ENCODE data around the gene MCC. TPM values are rescaled to one million over a fixed set of nuclear protein-coding genes. Genes with fewer than 3 reads are reported as not detected.

The MCC gene
- total and polyA plus RNA-seq, 2 experiments from 2014 or later: 3.4 to 8.8 TPM

GRCh38 chr5:113040672-113041260 lies 447.5 kb downstream of the MCC start:
- Histone ChIP-seq H3K9me3 (ENCODE audit: low read depth) (no peaks in the 10 kb centered on the region), H2AFZ (no peak overlapping the region), H3F3A (ENCODE audit: insufficient read depth) (no peaks in the 10 kb centered on the region), H3K27ac (no peak overlapping the region), H3K9me2 (ENCODE audit: insufficient read depth) (no peaks in the 10 kb centered on the region), H3K4me2 (ENCODE audit: unreplicated experiment) (no peak overlapping the region), H3K36me3 (ENCODE audit: low read depth) (no peaks in the 10 kb centered on the region), H3K4me3 (no peak overlapping the region), H3K79me2 (ENCODE audit: insufficient read depth) (no peaks in the 10 kb centered on the region), H3K9ac (no peak overlapping the region), H3K27me3 (replicated peaks; ENCODE audit: insufficient read depth) (no peaks in the 10 kb centered on the region), H3K4me1 (ENCODE audit: insufficient read depth) (peaks cover 13% of the 10 kb centered on the region; the same call in 1 of the 2 replicates), H4K20me1 (ENCODE audit: insufficient read depth) (no peaks in the 10 kb centered on the region)
- 99 to 100% methylated on average over 6 of the region's 6 CpGs for WGBS, 2 experiments (ENCODE audit: low coverage in 1 of 2, low lambda C conversion rate in 2 of 2, missing lambda C conversion rate in 2 of 2)
- in situ Hi-C loops (cut with MboI): no loop called here
- DNase-seq: no peak
- TF ChIP-seq EZH2 (IDR thresholded peaks at IDR 0.05; ENCODE audit: insufficient read depth, poor library complexity, severe bottlenecking): no peak
- TF ChIP-seq EZH2phosphoT487 (IDR thresholded peaks at IDR 0.05; ENCODE audit: insufficient read depth, low read depth): no peak

- no peak for DNase-seq
- Histone ChIP-seq H3K4me1 (ENCODE audit: insufficient read depth) (peaks cover 19% of the 10 kb centered on the region), H3K79me2 (ENCODE audit: insufficient read depth) (no peaks in the 10 kb centered on the region), H3K4me3 (no peak overlapping the region), H3K27me3 (replicated peaks; ENCODE audit: insufficient read depth) (no peaks in the 10 kb centered on the region), H4K20me1 (ENCODE audit: insufficient read depth) (no peaks in the 10 kb centered on the region), H3K27ac (no peak overlapping the region), H3K9me2 (ENCODE audit: insufficient read depth) (no peaks in the 10 kb centered on the region), H3K9me3 (ENCODE audit: low read depth) (no peaks in the 10 kb centered on the region), H3F3A (ENCODE audit: insufficient read depth) (peaks cover 2% of the 10 kb centered on the region), H3K36me3 (ENCODE audit: low read depth) (no peaks in the 10 kb centered on the region), H3K9ac (no peak overlapping the region), H3K4me2 (ENCODE audit: unreplicated experiment) (no peak overlapping the region), H2AFZ (no peak overlapping the region)
- 97 to 99% methylated on average over 4 of the region's 4 CpGs for WGBS, 2 experiments (ENCODE audit: low coverage in 1 of 2, low lambda C conversion rate in 2 of 2, missing lambda C conversion rate in 2 of 2)
- no peak for TF ChIP-seq EZH2 (IDR thresholded peaks at IDR 0.05; ENCODE audit: insufficient read depth, poor library complexity, severe bottlenecking)
- no peak for TF ChIP-seq EZH2phosphoT487 (IDR thresholded peaks at IDR 0.05; ENCODE audit: insufficient read depth, low read depth)
- in situ Hi-C loops (cut with MboI): no loop called here
Measured at GRCh38 chr5:113039934-113040285, 448.3 kb downstream of the MCC start.

- peaks cover 5% of the 10 kb centered on the region for H3F3A ChIP-seq (ENCODE audit: insufficient read depth)
- no peak overlapping the region for H3K27ac ChIP-seq
- H3K9ac ChIP-seq: no peak overlapping the region
- no peak for TF ChIP-seq EZH2phosphoT487 (IDR thresholded peaks at IDR 0.05; ENCODE audit: insufficient read depth, low read depth)
- TF ChIP-seq EZH2 (IDR thresholded peaks at IDR 0.05; ENCODE audit: insufficient read depth, poor library complexity, severe bottlenecking): no peak
- no peak overlapping the region for H3K4me2 ChIP-seq (ENCODE audit: unreplicated experiment)
- no peaks in the 10 kb centered on the region for H3K9me3 ChIP-seq (ENCODE audit: low read depth)
- H3K79me2 ChIP-seq (ENCODE audit: insufficient read depth): no peaks in the 10 kb centered on the region
- H3K36me3 ChIP-seq (ENCODE audit: low read depth): no peaks in the 10 kb centered on the region
- H4K20me1 ChIP-seq (ENCODE audit: insufficient read depth): no peaks in the 10 kb centered on the region
- no peaks in the 10 kb centered on the region for H3K27me3 ChIP-seq (replicated peaks; ENCODE audit: insufficient read depth)
- no peak for DNase-seq
- H2AFZ ChIP-seq: no peak overlapping the region
- no peaks in the 10 kb centered on the region for H3K9me2 ChIP-seq (ENCODE audit: insufficient read depth)
- H3K4me3 ChIP-seq: no peak overlapping the region
- peaks cover 23% of the 10 kb centered on the region for H3K4me1 ChIP-seq (ENCODE audit: insufficient read depth)
- in situ Hi-C loops (cut with MboI): no loop called here
- WGBS, 2 experiments (ENCODE audit: low coverage in 1 of 2, low lambda C conversion rate in 2 of 2, missing lambda C conversion rate in 2 of 2): 87 to 88% methylated on average over 11 to 14 of the region's 14 CpGs
Measured at GRCh38 chr5:113039229-113039933, 448.9 kb downstream of the MCC start.

GRCh38 chr5:113038714-113039113 lies 449.5 kb downstream of the MCC start:
- in situ Hi-C loops (cut with MboI): no loop called here
- Histone ChIP-seq H3K9me2 (ENCODE audit: insufficient read depth) (no peaks in the 10 kb centered on the region), H3K36me3 (ENCODE audit: low read depth) (no peaks in the 10 kb centered on the region), H3K9ac (no peak overlapping the region), H4K20me1 (ENCODE audit: insufficient read depth) (no peaks in the 10 kb centered on the region), H3F3A (ENCODE audit: insufficient read depth) (peaks cover 10% of the 10 kb centered on the region), H3K27ac (no peak overlapping the region), H3K9me3 (ENCODE audit: low read depth) (no peaks in the 10 kb centered on the region), H3K4me2 (ENCODE audit: unreplicated experiment) (no peak overlapping the region), H3K27me3 (replicated peaks; ENCODE audit: insufficient read depth) (no peaks in the 10 kb centered on the region), H3K79me2 (ENCODE audit: insufficient read depth) (no peaks in the 10 kb centered on the region), H2AFZ (no peak overlapping the region), H3K4me1 (ENCODE audit: insufficient read depth) (peaks cover 29% of the 10 kb centered on the region), H3K4me3 (no peak overlapping the region)
- peak; percentile 77 for DNase-seq
- TF ChIP-seq EZH2phosphoT487 (IDR thresholded peaks at IDR 0.05; ENCODE audit: insufficient read depth, low read depth) (no peak), EZH2 (IDR thresholded peaks at IDR 0.05; ENCODE audit: insufficient read depth, poor library complexity, severe bottlenecking) (no peak)
- 51% methylated on average over 8 to 9 of the region's 9 CpGs for WGBS, 2 experiments (ENCODE audit: low coverage in 1 of 2, low lambda C conversion rate in 2 of 2, missing lambda C conversion rate in 2 of 2)
